Mucosa of descending colon (tissue), 3 donors: ENCODE data around the gene SNX9. TPM values are rescaled to one million over a fixed set of nuclear protein-coding genes. Genes with fewer than 3 reads are reported as not detected.
"Not testable (repeated sequence)": the region's sequence is repeated elsewhere in the genome, so short reads cannot be mapped to it uniquely, and the experiment has no call there.

Experiments used
- ATAC-seq: fragments of 200-7000 bp; cut with Tn5 transposase; one replicate; pipeline ENCODE4 v1.9.1; 2020; ENCODE audit warnings: mild to moderate bottlenecking, moderate library complexity
- DNase-seq, 3 donors: peaks; one replicate each; pipeline ENCODE4 v3.0.0-alpha.2; 2020
- H3K36me3 ChIP-seq: fragments of 200-600 bp; one replicate; pipeline ENCODE4 v1.8.0; 2021; ENCODE audit warnings: low read depth, mild to moderate bottlenecking
- H3K4me1 ChIP-seq: fragments of 200-600 bp; one replicate; pipeline ENCODE4 v1.8.0; 2021; ENCODE audit warnings: low read depth, mild to moderate bottlenecking
- H3K4me3 ChIP-seq: fragments of 200-600 bp; one replicate; pipeline ENCODE4 v1.8.0; 2021; ENCODE audit warnings: mild to moderate bottlenecking
- H3K9me3 ChIP-seq: fragments of 200-600 bp; one replicate; pipeline ENCODE4 v1.8.0; 2021; ENCODE audit warnings: mild to moderate bottlenecking
- intact Hi-C, 2 donors: fragments of 100-400 bp; cut with DNase I in 1 of 2; cut with micrococcal nuclease in 1 of 2; formaldehyde crosslinking; loops; one replicate each; pipeline versions ENCODE4 v1.11.0 to v1.11.1; 2022; cut with DNase I, micrococcal nuclease
- total RNA-seq, 3 donors: library from RNA; stranded (reverse); fragmentation: NEBNext Ultra II Directional in 2 of 3; extraction: Animal tissue kit (Norgen Biotek cat#: 25700) in 2 of 3; gene quantifications; one replicate each; pipeline versions ENCODE4 v1.2.1 to v1.2.4, GENCODE V29; 2021 to 2023
- TF ChIP-seq, protein P1 (sequence below): fragments of 200-600 bp; IDR thresholded peaks from one replicate; pipeline ENCODE4 v1.8.0; 2022; ENCODE audit warnings: antibody characterized with exemption, mild to moderate bottlenecking
- donor health status: DM: no; HTN: no; CAD: no; lungs with moderate emphysema.
- donor health status: DM: no; HTN: no; CAD: no.
- donor health status: DM: no; HTN: yes; CAD: no.

SNX9 gene
- total RNA-seq, 3 donors from 2014 or later, result 55.0 to 69.6 (median 68.0) TPM

DNA sequence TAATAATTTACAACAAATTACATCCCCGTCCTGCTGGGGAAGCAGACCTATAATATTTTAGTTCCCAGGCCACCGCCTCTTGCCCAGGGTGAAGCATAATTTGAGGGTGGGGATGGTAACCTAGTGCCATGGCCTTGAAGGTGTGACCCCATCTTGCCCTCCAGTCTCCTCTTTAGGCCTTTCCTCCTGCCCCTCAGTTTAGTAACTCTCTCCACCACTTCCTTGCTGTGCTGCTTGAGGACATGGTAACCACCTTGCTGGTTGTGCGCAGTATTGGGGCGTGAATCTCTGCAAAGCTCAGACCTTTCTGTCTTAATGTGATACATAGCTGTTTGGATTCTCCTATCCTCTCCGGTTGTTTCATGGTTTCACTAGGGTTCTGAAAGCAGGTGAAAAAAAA is 16.6 kb downstream of the SNX9 start:
- Histone ChIP-seq H3K36me3 (no peaks in the 10 kb centered on the region), H3K4me1 (peaks cover 10% of the 10 kb centered on the region), H3K9me3 (no peaks in the 10 kb centered on the region), H3K4me3 (no peak overlapping the region)
- ATAC-seq (no peak), DNase-seq (no peak)
- TF ChIP-seq, protein P1, sequence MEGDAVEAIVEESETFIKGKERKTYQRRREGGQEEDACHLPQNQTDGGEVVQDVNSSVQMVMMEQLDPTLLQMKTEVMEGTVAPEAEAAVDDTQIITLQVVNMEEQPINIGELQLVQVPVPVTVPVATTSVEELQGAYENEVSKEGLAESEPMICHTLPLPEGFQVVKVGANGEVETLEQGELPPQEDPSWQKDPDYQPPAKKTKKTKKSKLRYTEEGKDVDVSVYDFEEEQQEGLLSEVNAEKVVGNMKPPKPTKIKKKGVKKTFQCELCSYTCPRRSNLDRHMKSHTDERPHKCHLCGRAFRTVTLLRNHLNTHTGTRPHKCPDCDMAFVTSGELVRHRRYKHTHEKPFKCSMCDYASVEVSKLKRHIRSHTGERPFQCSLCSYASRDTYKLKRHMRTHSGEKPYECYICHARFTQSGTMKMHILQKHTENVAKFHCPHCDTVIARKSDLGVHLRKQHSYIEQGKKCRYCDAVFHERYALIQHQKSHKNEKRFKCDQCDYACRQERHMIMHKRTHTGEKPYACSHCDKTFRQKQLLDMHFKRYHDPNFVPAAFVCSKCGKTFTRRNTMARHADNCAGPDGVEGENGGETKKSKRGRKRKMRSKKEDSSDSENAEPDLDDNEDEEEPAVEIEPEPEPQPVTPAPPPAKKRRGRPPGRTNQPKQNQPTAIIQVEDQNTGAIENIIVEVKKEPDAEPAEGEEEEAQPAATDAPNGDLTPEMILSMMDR, result no peak
- intact Hi-C loops, result no loop called here

DNA sequence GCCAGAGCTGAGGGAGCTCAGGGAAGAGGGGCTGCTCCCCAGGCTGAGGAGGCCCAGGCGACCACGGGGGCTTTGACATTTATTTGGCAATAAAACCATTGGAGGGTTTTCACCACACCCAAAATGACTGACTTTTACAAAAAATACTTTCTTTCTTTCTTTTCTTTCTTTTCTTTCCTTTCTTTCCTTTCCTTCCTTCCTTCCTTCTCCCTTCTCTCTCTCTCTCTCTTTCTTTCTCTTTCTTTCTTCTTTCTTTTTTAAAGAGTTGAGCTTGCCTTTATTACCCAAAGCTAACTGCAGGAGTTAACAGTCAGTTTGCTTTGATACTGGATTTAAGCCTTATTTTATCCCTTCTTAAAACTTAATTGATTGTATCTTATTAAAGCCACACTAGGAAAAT is 17.2 kb downstream of the SNX9 start:
- intact Hi-C loops, result no loop called here
- DNase-seq (no peak), ATAC-seq (no peak)
- H3K9me3 ChIP-seq, result no peaks in the 10 kb centered on the region
- H3K4me1 ChIP-seq, result peaks cover 10% of the 10 kb centered on the region
- no peaks in the 10 kb centered on the region for H3K36me3 ChIP-seq
- TF ChIP-seq, protein P1, result no peak
- H3K4me3 ChIP-seq, result no peak overlapping the region

DNA sequence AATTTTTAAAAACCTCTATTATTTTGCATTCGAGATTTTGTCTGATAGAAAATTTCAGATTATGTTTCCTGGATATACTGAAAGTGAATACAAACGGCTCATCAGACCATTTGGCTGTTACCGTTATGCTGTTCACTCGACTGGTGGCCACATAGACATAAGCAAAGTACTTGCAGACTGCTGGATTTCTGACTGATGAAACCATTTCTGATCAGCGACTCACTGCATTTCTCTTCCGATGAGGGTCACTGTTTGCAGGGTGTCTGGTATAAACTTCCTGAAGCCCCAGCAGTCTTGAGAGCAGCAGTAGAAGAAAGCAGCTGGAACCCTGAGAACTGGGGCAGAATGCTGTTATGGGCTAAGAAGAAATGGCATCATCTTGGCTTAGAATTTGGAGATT is 17.7 kb downstream of the SNX9 start:
- Histone ChIP-seq H3K4me3 (no peak overlapping the region), H3K4me1 (peaks cover 14% of the 10 kb centered on the region), H3K9me3 (no peaks in the 10 kb centered on the region), H3K36me3 (no peaks in the 10 kb centered on the region)
- DNase-seq (no peak), ATAC-seq (no peak)
- TF ChIP-seq, protein P1, result no peak
- intact Hi-C loops, result no loop called here

DNA sequence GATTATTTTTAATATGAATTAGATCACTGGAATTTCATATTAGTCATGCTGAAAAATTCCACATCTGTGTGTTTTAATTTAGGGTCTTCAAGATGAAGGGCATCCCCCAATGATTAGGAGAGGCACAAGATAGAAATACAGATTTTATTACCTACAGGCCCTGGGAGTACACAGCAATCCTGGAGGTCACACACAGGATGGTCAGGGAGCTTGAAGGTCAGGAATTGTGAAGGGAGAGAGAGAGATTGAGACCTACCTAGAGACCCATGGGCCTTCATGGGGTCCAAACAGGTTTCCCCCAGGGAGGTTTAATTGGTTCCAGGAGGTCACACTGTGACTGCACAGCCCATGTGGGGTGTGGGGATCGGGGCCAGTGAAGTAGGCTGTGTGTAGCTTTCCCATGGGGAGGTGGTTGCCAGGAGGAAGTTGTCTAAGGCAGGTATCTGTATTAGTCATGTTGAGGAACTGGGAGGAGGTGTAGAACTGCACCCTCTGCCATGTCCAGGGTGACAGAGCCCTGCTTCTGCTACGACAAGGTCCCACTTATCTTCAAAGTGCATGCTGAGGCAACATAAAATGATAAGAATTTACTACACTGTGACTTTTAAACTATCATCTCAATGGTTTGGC is 18.3 kb downstream of the SNX9 start:
- peaks cover 19% of the 10 kb centered on the region for H3K4me1 ChIP-seq
- TF ChIP-seq, protein P1, result no peak
- no peaks in the 10 kb centered on the region for H3K36me3 ChIP-seq
- ATAC-seq, result peak; percentile 98
- no peaks in the 10 kb centered on the region for H3K9me3 ChIP-seq
- no peak overlapping the region for H3K4me3 ChIP-seq
- intact Hi-C loops, result no loop called here
- peak in 2 of 3 donors; percentile 30 to 56 for DNase-seq

DNA sequence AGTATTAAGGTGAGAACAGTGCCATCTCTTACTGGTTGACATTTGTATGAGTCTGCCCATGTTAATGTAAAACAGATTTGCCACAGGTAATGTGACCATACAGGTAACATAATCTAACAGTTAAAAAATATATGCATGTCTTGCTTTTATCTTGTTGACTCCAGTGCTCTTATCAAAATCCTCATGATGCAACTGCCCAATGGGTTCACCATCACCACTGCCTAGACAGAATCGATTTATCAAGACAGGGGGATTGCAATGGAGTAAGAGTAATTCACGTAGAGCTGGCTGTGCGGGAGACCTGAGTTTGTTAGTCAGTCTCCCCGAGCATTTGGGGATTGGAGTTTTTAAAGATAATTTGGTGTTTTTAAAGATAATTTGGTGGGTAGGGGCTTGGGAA is 19.2 kb downstream of the SNX9 start:
- Histone ChIP-seq H3K9me3 (no peaks in the 10 kb centered on the region), H3K4me3 (no peak overlapping the region), H3K4me1 (peaks cover 23% of the 10 kb centered on the region), H3K36me3 (no peaks in the 10 kb centered on the region)
- intact Hi-C loops, result no loop called here
- TF ChIP-seq, protein P1, result no peak
- no peak for DNase-seq
- ATAC-seq, result no peak

DNA sequence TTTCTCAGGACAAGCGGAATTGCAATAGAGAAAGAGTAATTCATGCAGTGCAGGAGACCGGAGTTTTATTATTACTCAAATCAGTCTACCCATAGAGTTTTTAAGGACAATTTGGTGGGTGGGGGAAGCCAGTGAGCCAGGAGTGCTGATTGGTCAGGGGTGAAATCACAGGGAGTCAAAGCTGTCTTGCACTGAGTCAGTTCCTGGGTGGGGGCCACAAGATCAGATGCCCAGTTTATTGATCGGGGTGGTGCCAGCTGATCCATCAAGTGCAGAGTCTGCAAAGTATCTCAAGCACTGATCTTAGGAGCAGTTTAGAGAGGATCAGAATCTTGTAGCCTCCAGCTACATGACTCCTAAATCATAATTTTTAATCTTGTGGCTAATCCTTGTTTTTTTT is 21.1 kb downstream of the SNX9 start:
- intact Hi-C loops, DNase-seq, H3K9me3 ChIP-seq, H3K36me3 ChIP-seq, ATAC-seq, H3K4me3 ChIP-seq: not testable (repeated sequence)
- H3K4me1 ChIP-seq, result peaks cover 23% of the 10 kb centered on the region
